ENCODE data around the gene LCE2B. TPM values are rescaled to one million over a fixed set of nuclear protein-coding genes. Genes with fewer than 3 reads are reported as not detected.

The LCE2B gene
- total RNA-seq, 1 donor from 2014 or later, result not detected

DNA sequence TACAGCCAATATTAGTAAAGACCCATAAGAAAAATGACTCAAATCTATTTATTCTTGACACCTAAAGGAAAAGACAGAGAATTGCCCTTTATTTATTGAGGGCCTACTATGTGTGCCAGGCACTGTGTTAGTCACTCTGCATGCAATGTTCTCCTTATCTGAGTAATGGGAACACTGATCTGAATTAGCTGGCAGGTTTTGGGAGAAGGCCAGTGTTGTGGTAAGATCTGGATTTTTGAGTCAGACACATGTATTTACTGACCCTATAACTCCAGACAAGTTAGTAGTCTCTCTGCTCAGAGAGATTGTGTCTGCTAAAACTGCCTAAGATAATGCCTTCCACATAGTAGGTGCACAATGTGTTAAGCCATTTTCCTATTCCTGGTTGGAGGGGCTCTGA lies 39.3 kb downstream of the LCE2B start:
- H3K9me3 Mint-ChIP-seq (ENCODE audit: unreplicated experiment), result no peaks in the 10 kb centered on the region
- H3K4me1 Mint-ChIP-seq (ENCODE audit: unreplicated experiment), result no peaks in the 10 kb centered on the region
- DNase-seq (ENCODE audit: low spot score), result no peak
- H3K27me3 Mint-ChIP-seq (ENCODE audit: unreplicated experiment), result peaks cover 2% of the 10 kb centered on the region
- TF ChIP-seq, protein P1, sequence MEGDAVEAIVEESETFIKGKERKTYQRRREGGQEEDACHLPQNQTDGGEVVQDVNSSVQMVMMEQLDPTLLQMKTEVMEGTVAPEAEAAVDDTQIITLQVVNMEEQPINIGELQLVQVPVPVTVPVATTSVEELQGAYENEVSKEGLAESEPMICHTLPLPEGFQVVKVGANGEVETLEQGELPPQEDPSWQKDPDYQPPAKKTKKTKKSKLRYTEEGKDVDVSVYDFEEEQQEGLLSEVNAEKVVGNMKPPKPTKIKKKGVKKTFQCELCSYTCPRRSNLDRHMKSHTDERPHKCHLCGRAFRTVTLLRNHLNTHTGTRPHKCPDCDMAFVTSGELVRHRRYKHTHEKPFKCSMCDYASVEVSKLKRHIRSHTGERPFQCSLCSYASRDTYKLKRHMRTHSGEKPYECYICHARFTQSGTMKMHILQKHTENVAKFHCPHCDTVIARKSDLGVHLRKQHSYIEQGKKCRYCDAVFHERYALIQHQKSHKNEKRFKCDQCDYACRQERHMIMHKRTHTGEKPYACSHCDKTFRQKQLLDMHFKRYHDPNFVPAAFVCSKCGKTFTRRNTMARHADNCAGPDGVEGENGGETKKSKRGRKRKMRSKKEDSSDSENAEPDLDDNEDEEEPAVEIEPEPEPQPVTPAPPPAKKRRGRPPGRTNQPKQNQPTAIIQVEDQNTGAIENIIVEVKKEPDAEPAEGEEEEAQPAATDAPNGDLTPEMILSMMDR (IDR thresholded peaks at IDR 0.05; ENCODE audit: unreplicated experiment), result no peak
- no peak overlapping the region for H3K27ac Mint-ChIP-seq (ENCODE audit: unreplicated experiment)
- H3K36me3 Mint-ChIP-seq (ENCODE audit: low read depth, unreplicated experiment), result no peaks in the 10 kb centered on the region
- no peak overlapping the region for H3K4me3 Mint-ChIP-seq (ENCODE audit: unreplicated experiment)

DNA sequence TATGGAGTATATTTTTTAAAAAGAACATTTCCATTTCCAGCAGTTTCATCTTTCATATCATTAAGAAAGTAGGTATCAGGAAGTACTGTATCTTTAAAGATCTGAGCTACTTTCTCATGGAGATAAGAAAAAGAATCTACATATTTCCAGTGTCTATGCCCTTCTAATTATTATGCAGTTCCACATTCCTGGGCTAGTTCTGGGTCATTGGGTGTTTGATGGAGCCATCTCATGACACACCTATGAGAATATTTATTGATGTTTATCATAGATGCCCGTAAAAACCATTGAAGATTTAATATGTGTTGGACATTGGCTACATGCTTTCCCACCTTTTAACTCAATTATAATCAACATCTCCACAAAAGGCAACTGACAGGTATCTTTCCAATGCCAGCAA lies 43.1 kb downstream of the LCE2B start:
- H3K4me3 Mint-ChIP-seq (ENCODE audit: unreplicated experiment), result no peak overlapping the region
- no peak overlapping the region for H3K27ac Mint-ChIP-seq (ENCODE audit: unreplicated experiment)
- DNase-seq (ENCODE audit: low spot score), result no peak
- no peaks in the 10 kb centered on the region for H3K4me1 Mint-ChIP-seq (ENCODE audit: unreplicated experiment)
- TF ChIP-seq, protein P1 (IDR thresholded peaks at IDR 0.05; ENCODE audit: unreplicated experiment), result no peak
- H3K9me3 Mint-ChIP-seq (ENCODE audit: unreplicated experiment), result no peaks in the 10 kb centered on the region
- no peaks in the 10 kb centered on the region for H3K36me3 Mint-ChIP-seq (ENCODE audit: low read depth, unreplicated experiment)
- peaks cover 2% of the 10 kb centered on the region for H3K27me3 Mint-ChIP-seq (ENCODE audit: unreplicated experiment)

DNA sequence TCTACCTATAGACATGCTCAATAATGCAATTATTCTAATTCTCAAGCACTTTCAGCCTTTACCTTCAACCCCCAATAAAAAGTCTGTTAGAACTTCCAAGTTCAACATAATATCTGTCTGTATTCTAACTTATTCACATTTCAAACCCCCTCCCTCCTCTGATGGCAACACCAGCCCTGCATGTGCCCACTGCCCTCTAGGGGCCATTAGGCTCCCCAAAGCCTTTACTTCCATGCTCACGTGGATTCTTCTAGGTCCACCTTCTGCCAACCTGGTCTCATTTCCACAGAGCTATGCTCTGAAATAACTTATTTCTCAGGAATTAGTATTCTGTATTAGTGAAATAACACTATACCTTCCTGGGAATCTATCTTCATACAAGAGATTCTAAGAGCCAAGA lies 49.7 kb downstream of the LCE2B start:
- TF ChIP-seq, protein P1 (IDR thresholded peaks at IDR 0.05; ENCODE audit: unreplicated experiment), result no peak
- H3K4me1 Mint-ChIP-seq (ENCODE audit: unreplicated experiment), result no peaks in the 10 kb centered on the region
- H3K9me3 Mint-ChIP-seq (ENCODE audit: unreplicated experiment), result no peaks in the 10 kb centered on the region
- no peak overlapping the region for H3K27ac Mint-ChIP-seq (ENCODE audit: unreplicated experiment)
- DNase-seq (ENCODE audit: low spot score), result peak; percentile 25
- H3K27me3 Mint-ChIP-seq (ENCODE audit: unreplicated experiment), result peaks cover 2% of the 10 kb centered on the region
- no peaks in the 10 kb centered on the region for H3K36me3 Mint-ChIP-seq (ENCODE audit: low read depth, unreplicated experiment)
- H3K4me3 Mint-ChIP-seq (ENCODE audit: unreplicated experiment), result no peak overlapping the region

Other genes with a start within 250 kb of the LCE2B start
- not detected for gene LCE5A, start 175.3 kb upstream of the LCE2B start, total RNA-seq (ENCODE audit: unreplicated experiment)
- not detected for gene CRCT1, start 171.6 kb upstream of the LCE2B start, total RNA-seq (ENCODE audit: unreplicated experiment)
- gene LCE3E, start 119.3 kb upstream of the LCE2B start, total RNA-seq (ENCODE audit: unreplicated experiment), result not detected
- not detected for gene LCE3D, start 105.6 kb upstream of the LCE2B start, total RNA-seq (ENCODE audit: unreplicated experiment)
- not detected for gene LCE3C, start 85.9 kb upstream of the LCE2B start, total RNA-seq (ENCODE audit: unreplicated experiment)
- not detected for gene LCE3B, start 72.3 kb upstream of the LCE2B start, total RNA-seq (ENCODE audit: unreplicated experiment)
- gene LCE3A, start 63.0 kb upstream of the LCE2B start, total RNA-seq (ENCODE audit: unreplicated experiment), result not detected
- not detected for gene LCE2D, start 22.7 kb upstream of the LCE2B start, total RNA-seq (ENCODE audit: unreplicated experiment)
- gene LCE2C, start 10.8 kb upstream of the LCE2B start, total RNA-seq (ENCODE audit: unreplicated experiment), result not detected
- not detected for gene LCE2A, start 12.2 kb downstream of the LCE2B start, total RNA-seq (ENCODE audit: unreplicated experiment)
- not detected for gene LCE4A, start 22.0 kb downstream of the LCE2B start, total RNA-seq (ENCODE audit: unreplicated experiment)
- gene KPRP, start 71.9 kb downstream of the LCE2B start, total RNA-seq (ENCODE audit: unreplicated experiment), result not detected
- gene LCE1F, start 89.0 kb downstream of the LCE2B start, total RNA-seq (ENCODE audit: unreplicated experiment), result not detected
- gene LCE1E, start 100.1 kb downstream of the LCE2B start, total RNA-seq (ENCODE audit: unreplicated experiment), result not detected
- gene LCE1D, start 110.6 kb downstream of the LCE2B start, total RNA-seq (ENCODE audit: unreplicated experiment), result not detected
- gene LCE1C, start 120.5 kb downstream of the LCE2B start, total RNA-seq (ENCODE audit: unreplicated experiment), result not detected
- not detected for gene LCE1B, start 125.8 kb downstream of the LCE2B start, total RNA-seq (ENCODE audit: unreplicated experiment)
- not detected for gene LCE1A, start 141.3 kb downstream of the LCE2B start, total RNA-seq (ENCODE audit: unreplicated experiment)
- gene LCE6A, start 156.7 kb downstream of the LCE2B start, total RNA-seq (ENCODE audit: unreplicated experiment), result not detected
- gene LCE7A, start 173.9 kb downstream of the LCE2B start, total RNA-seq (ENCODE audit: unreplicated experiment), result not detected
- not detected for gene SMCP, start 192.2 kb downstream of the LCE2B start, total RNA-seq (ENCODE audit: unreplicated experiment)
- not detected for gene IVL, start 222.4 kb downstream of the LCE2B start, total RNA-seq (ENCODE audit: unreplicated experiment)

All from endothelial cell (in vitro differentiated cells).